T-cell (primary cell): Measurements from ENCODE around the gene TBC1D26. TPM values are rescaled to one million over a fixed set of nuclear protein-coding genes. Genes with fewer than 3 reads are reported as not detected.
"Not testable (repeated sequence)": the region's sequence is repeated elsewhere in the genome, so short reads cannot be mapped to it uniquely, and the experiment has no call there.

Source experiments
- ATAC-seq, 4 experiments: fragments of 200-7000 bp in 3 of 4; fragments of 150-1000 bp in 1 of 4; cut with Tn5 transposase; replicated peaks in 1 of 4; 1 replicate in 3 of 4; 2 replicates in 1 of 4; pipeline ENCODE4 v1.10.0; 2021; ENCODE audit warnings: moderate library complexity in 3 of 4, mild to moderate bottlenecking in 2 of 4, moderate number of reproducible peaks in 1 of 4
- CTCF ChIA-PET, 2 donors: fragments of 300-600 bp; sonication (Branson Sonifier 250); formaldehyde crosslinking; loops; one replicate each; lab custom pipeline; 2022; ENCODE audit warnings: antibody characterized with exemption in 2 of 2; lab: Charles Lee
- POLR2A ChIA-PET, 2 donors: fragments of 300-600 bp; sonication (Branson Sonifier 250); formaldehyde crosslinking; loops; one replicate each; lab custom pipeline; 2022; ENCODE audit warnings: antibody characterized with exemption in 2 of 2; lab: Charles Lee
- DNase-seq, 35 experiments: peaks; one replicate each; pipeline versions ENCODE4 v3.0.0 to v3.0.0-alpha.2; 2013 to 2023
- H3K27ac ChIP-seq: one replicate; pipeline ENCODE4 v1.5.1; 2013; ENCODE audit warnings: low read length
- H3K27me3 ChIP-seq, 2 experiments: replicated peaks in 1 of 2; 1 replicate in 1 of 2; 2 replicates in 1 of 2; pipeline versions ENCODE4 v1.6.1 to v1.7.0; 2013; ENCODE audit warnings: low read length in 1 of 2, mixed read lengths in 1 of 2; ENCODE audit not compliant: control insufficient read depth in 2 of 2, insufficient read depth in 2 of 2; ENCODE audit errors: extremely low read depth in 1 of 2
- H3K36me3 ChIP-seq, 2 donors: 1 replicate in 1 of 2; 2 replicates in 1 of 2; pipeline versions ENCODE4 v1.6.1 to v1.7.0; 2013; ENCODE audit warnings: low read length in 1 of 2; ENCODE audit not compliant: control insufficient read depth in 2 of 2, insufficient read depth in 1 of 2; ENCODE audit errors: extremely low read depth in 1 of 2
- H3K4me1 ChIP-seq, 2 experiments: 1 replicate in 1 of 2; 2 replicates in 1 of 2; pipeline versions ENCODE4 v1.6.1 to v1.7.0; 2013; ENCODE audit warnings: low read length in 2 of 2, mixed read lengths in 1 of 2; ENCODE audit not compliant: insufficient read depth in 2 of 2, control insufficient read depth in 1 of 2; ENCODE audit errors: extremely low read depth in 1 of 2
- H3K4me3 ChIP-seq, 2 donors: 1 replicate in 1 of 2; 2 replicates in 1 of 2; pipeline versions ENCODE4 v1.5.1 to v1.7.0; 2013; ENCODE audit warnings: mild to moderate bottlenecking in 2 of 2, low read length in 1 of 2, moderate library complexity in 1 of 2; ENCODE audit not compliant: control insufficient read depth in 1 of 2; ENCODE audit errors: extremely low read depth in 1 of 2
- H3K9me3 ChIP-seq: 2 replicates; pipeline ENCODE4 v1.7.0; 2013
- H3K27ac Mint-ChIP-seq, 2 donors: one replicate each; pipeline ENCODE4 v1.8.0; 2020 to 2021; ENCODE audit warnings: mild to moderate bottlenecking in 2 of 2, mixed read lengths in 2 of 2
- H3K27me3 Mint-ChIP-seq, 2 donors: one replicate each; pipeline ENCODE4 v1.8.0; 2021 to 2022; ENCODE audit warnings: mixed read lengths in 2 of 2
- H3K36me3 Mint-ChIP-seq: one replicate; pipeline ENCODE4 v1.8.0; 2021; ENCODE audit warnings: mixed read lengths
- H3K4me1 Mint-ChIP-seq, 3 donors: one replicate each; pipeline ENCODE4 v1.8.0; 2020 to 2022; ENCODE audit warnings: mixed read lengths in 3 of 3, mild to moderate bottlenecking in 1 of 3
- H3K4me3 Mint-ChIP-seq, 3 donors: one replicate each; pipeline ENCODE4 v1.8.0; 2020 to 2022; ENCODE audit warnings: mild to moderate bottlenecking in 3 of 3, mixed read lengths in 3 of 3, moderate library complexity in 3 of 3
- H3K9me3 Mint-ChIP-seq, 3 donors: one replicate each; pipeline ENCODE4 v1.8.0; 2020 to 2022; ENCODE audit warnings: mixed read lengths in 3 of 3
- WGBS: methylation state at CpG from one replicate; pipeline ENCODE4 v1.1.5; 2013; ENCODE audit warnings: missing lambda C conversion rate; ENCODE audit not compliant: insufficient coverage; 5-methylcytosine and 5-hydroxymethylcytosine counted together
- total RNA-seq, 35 experiments: library from RNA in 6 of 35; stranded (reverse) in 6 of 35; fragments of 120-200 nt in 1 of 35; gene quantifications; one replicate each; pipeline versions ENCODE4 v1.2.1 to v1.2.4 and lab custom pipeline; 2013 to 2026

TBC1D26 gene
- total RNA-seq, 5 donors from 2014 or later (not counting 1 experiment from before 2014, with no cell fraction given) = not detected

GRCh38 chr17:15768865-15769533 lies 36.9 kb downstream of the TBC1D26 start:
- H3K27ac ChIP-seq, H3K9me3 Mint-ChIP-seq, H3K4me3 ChIP-seq, H3K4me1 Mint-ChIP-seq, H3K36me3 Mint-ChIP-seq, H3K27me3 Mint-ChIP-seq, H3K27ac Mint-ChIP-seq, DNase-seq, H3K9me3 ChIP-seq, H3K27me3 ChIP-seq, POLR2A ChIA-PET, H3K4me3 Mint-ChIP-seq, CTCF ChIA-PET, ATAC-seq, H3K4me1 ChIP-seq, H3K36me3 ChIP-seq: not testable (repeated sequence)
- 91% methylated on average over 4 of the region's 14 CpGs for WGBS

GRCh38 chr17:15770679-15771078 lies 38.6 kb downstream of the TBC1D26 start:
- H3K4me1 Mint-ChIP-seq, H3K27me3 Mint-ChIP-seq, POLR2A ChIA-PET, H3K36me3 ChIP-seq, H3K9me3 ChIP-seq, ATAC-seq, H3K4me3 ChIP-seq, CTCF ChIA-PET, H3K36me3 Mint-ChIP-seq, H3K27ac ChIP-seq, H3K4me1 ChIP-seq, DNase-seq, H3K27ac Mint-ChIP-seq, H3K27me3 ChIP-seq, H3K4me3 Mint-ChIP-seq: not testable (repeated sequence)
- H3K9me3 Mint-ChIP-seq = peaks cover 0 to 14% (median 3%) of the 10 kb centered on the region in 3 donors
- 80% methylated on average over 1 of the region's 7 CpGs for WGBS

GRCh38 chr17:15776871-15777270 lies 44.8 kb downstream of the TBC1D26 start:
- ChIA-PET CTCF (no interaction called here), POLR2A (no interaction called here)
- Histone ChIP-seq H3K27ac (no peak overlapping the region), H3K9me3 (no peaks in the 10 kb centered on the region), H3K4me3 (no peak overlapping the region), H3K4me1 (no peaks in the 10 kb centered on the region), H3K36me3 (no peaks in the 10 kb centered on the region), H3K27me3 (peaks cover 0 to 9% of the 10 kb centered on the region in 2 experiments)
- Mint-ChIP-seq H3K27ac (no peak overlapping the region), H3K36me3 (peaks cover 9% of the 10 kb centered on the region), H3K4me3 (no peak overlapping the region), H3K9me3 (peaks cover 5 to 40% (median 18%) of the 10 kb centered on the region in 3 donors), H3K27me3 (peaks cover 19% of the 10 kb centered on the region in 2 donors), H3K4me1 (no peaks in the 10 kb centered on the region)
- ATAC-seq (no peak), DNase-seq (no peak)

GRCh38 chr17:15777297-15777696 lies 45.2 kb downstream of the TBC1D26 start:
- peaks cover 0 to under 1% of the 10 kb centered on the region in 2 experiments for H3K4me1 ChIP-seq
- POLR2A ChIA-PET = no interaction called here
- H3K4me3 ChIP-seq = no peak overlapping the region
- H3K36me3 ChIP-seq = no peaks in the 10 kb centered on the region
- Mint-ChIP-seq H3K36me3 (peaks cover 9% of the 10 kb centered on the region), H3K4me3 (no peak overlapping the region), H3K4me1 (peaks cover 0 to 2% (median 0%) of the 10 kb centered on the region in 3 donors), H3K27me3 (peaks cover 23 to 24% of the 10 kb centered on the region in 2 donors), H3K9me3 (peaks cover 5 to 40% (median 18%) of the 10 kb centered on the region in 3 donors), H3K27ac (no peak overlapping the region)
- no peak overlapping the region for H3K27ac ChIP-seq
- no CpG with 5 or more reads among the region's 1 CpG for WGBS
- DNase-seq (no peak), ATAC-seq (no peak)
- no peaks in the 10 kb centered on the region for H3K9me3 ChIP-seq
- H3K27me3 ChIP-seq = peaks cover 0 to 9% of the 10 kb centered on the region in 2 experiments
- CTCF ChIA-PET = no interaction called here

- Mint-ChIP-seq H3K4me3 (no peak overlapping the region), H3K27me3 (peaks cover 25 to 26% of the 10 kb centered on the region in 2 donors), H3K27ac (no peak overlapping the region), H3K9me3 (peaks cover 5 to 40% (median 18%) of the 10 kb centered on the region in 3 donors), H3K36me3 (peaks cover 9% of the 10 kb centered on the region), H3K4me1 (peaks cover 0 to 4% (median 0%) of the 10 kb centered on the region in 3 donors)
- Histone ChIP-seq H3K9me3 (no peaks in the 10 kb centered on the region), H3K36me3 (no peaks in the 10 kb centered on the region), H3K27ac (no peak overlapping the region), H3K4me3 (no peak overlapping the region), H3K27me3 (peaks cover 0 to 13% of the 10 kb centered on the region in 2 experiments), H3K4me1 (peaks cover 0 to 5% of the 10 kb centered on the region in 2 experiments)
- no peak for DNase-seq
- ChIA-PET POLR2A (no interaction called here), CTCF (no interaction called here)
- 87% methylated on average over 3 of the region's 4 CpGs for WGBS
- no peak for ATAC-seq
Observed at GRCh38 chr17:15777717-15778116, 45.6 kb downstream of the TBC1D26 start.

DNA sequence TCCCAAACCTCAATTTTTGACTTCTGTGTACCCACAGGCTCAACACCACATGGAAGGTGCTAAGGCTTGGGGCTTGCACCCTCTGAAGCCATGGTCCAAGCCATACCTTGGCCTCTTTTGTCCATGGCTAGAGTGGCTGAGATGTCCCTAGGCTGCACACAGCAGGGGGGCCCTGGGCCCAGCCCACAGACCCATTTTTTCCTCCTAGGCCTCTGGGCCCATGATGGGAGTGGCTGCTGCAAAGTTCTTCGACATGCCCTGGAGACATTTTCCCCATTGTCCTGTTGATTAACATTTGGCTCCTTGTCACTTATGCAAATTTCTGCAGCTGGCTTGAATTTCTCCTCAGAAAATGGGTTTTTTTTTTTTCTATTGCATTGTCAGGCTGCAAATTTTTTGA lies 47.0 kb downstream of the TBC1D26 start:
- peaks cover 9% of the 10 kb centered on the region for H3K36me3 Mint-ChIP-seq
- POLR2A ChIA-PET = no interaction called here
- H3K4me3 ChIP-seq = peak overlapping the region in 1 of 2 donors; percentile 15
- ATAC-seq (no peak), DNase-seq (no peak)
- H3K36me3 ChIP-seq = no peaks in the 10 kb centered on the region
- peaks cover 5 to 40% (median 18%) of the 10 kb centered on the region in 3 donors for H3K9me3 Mint-ChIP-seq
- CTCF ChIA-PET = no interaction called here
- peaks cover 34 to 38% of the 10 kb centered on the region in 2 donors for H3K27me3 Mint-ChIP-seq
- peaks cover 0 to 5% (median 1%) of the 10 kb centered on the region in 3 donors for H3K4me1 Mint-ChIP-seq
- no peak overlapping the region for H3K27ac Mint-ChIP-seq
- no peak overlapping the region for H3K27ac ChIP-seq
- H3K4me1 ChIP-seq = peaks cover 0 to 6% of the 10 kb centered on the region in 2 experiments
- H3K9me3 ChIP-seq = no peaks in the 10 kb centered on the region
- H3K27me3 ChIP-seq = peaks cover 2 to 16% of the 10 kb centered on the region in 2 experiments
- H3K4me3 Mint-ChIP-seq = no peak overlapping the region
- 83% methylated on average over 1 of the region's 1 CpG for WGBS
